IMR-90 (cell line): ENCODE data around the gene CMSS1. TPM values are rescaled to one million over a fixed set of nuclear protein-coding genes. Genes with fewer than 3 reads are reported as not detected.

Experiments used
- ATAC-seq: fragments of 200-7000 bp; cut with Tn5 transposase; 2 replicates; pipeline ENCODE4 v1.9.1; 2020; ENCODE audit warnings: low read depth, mild to moderate bottlenecking, moderate library complexity
- BruUV-seq: library from RNA; stranded (reverse); fragments of 400-500 nt; replicated peaks from 2 replicates; lab custom pipeline; 2021; lab: Mats Ljungman, UMichigan
- CTCF ChIA-PET: fragments of 300-600 bp; formaldehyde crosslinking; extraction: SDS; loops from one replicate; lab custom pipeline; 2021; ENCODE audit warnings: antibody characterized with exemption; lab: Yijun Ruan, JAX
- POLR2A ChIA-PET: fragments of 300-600 bp; sonication (Branson Sonifier 250); formaldehyde crosslinking; loops from one replicate; lab custom pipeline; 2022; ENCODE audit warnings: antibody characterized with exemption; ENCODE audit not compliant: unreplicated experiment; lab: Charles Lee
- DNase-seq: peaks from one replicate; pipeline ENCODE4 v3.0.0; 2013
- H2AFZ ChIP-seq: replicated peaks from 2 replicates; pipeline ENCODE3; 2013; ENCODE audit warnings: low read length, mild to moderate bottlenecking; ENCODE audit not compliant: poor library complexity
- H2AK5ac ChIP-seq: 2 replicates; pipeline ENCODE4 v1.6.1; 2013; ENCODE audit warnings: low read depth, low read length, inconsistent platforms
- H2AK9ac ChIP-seq: replicated peaks from 2 replicates; pipeline ENCODE3; 2013; ENCODE audit warnings: mild to moderate bottlenecking, low read depth, low read length, moderate library complexity; ENCODE audit not compliant: poor library complexity
- H2BK120ac ChIP-seq: 2 replicates; pipeline ENCODE4 v1.6.1; 2013; ENCODE audit warnings: low read depth, low read length, inconsistent platforms
- H2BK15ac ChIP-seq: 3 replicates; pipeline ENCODE4 v1.6.1; 2013; ENCODE audit warnings: low read depth, low read length, inconsistent platforms
- H2BK20ac ChIP-seq: 2 replicates; pipeline ENCODE4 v1.6.1; 2013; ENCODE audit warnings: low read depth, mild to moderate bottlenecking, inconsistent platforms, low read length, moderate library complexity
- H2BK5ac ChIP-seq: 2 replicates; pipeline ENCODE4 v1.6.1; 2013; ENCODE audit warnings: mild to moderate bottlenecking, low read depth, low read length, inconsistent platforms; ENCODE audit not compliant: poor library complexity, severe bottlenecking
- H3K14ac ChIP-seq: replicated peaks from 2 replicates; pipeline ENCODE4 v1.6.1; 2013; ENCODE audit warnings: low read depth, low read length, inconsistent platforms
- H3K18ac ChIP-seq: 2 replicates; pipeline ENCODE4 v1.6.1; 2013; ENCODE audit warnings: low read depth, low read length, control low read depth
- H3K23ac ChIP-seq: 2 replicates; pipeline ENCODE4 v1.6.1; 2013; ENCODE audit warnings: low read depth, low read length, inconsistent platforms
- H3K27ac ChIP-seq: 2 replicates; pipeline ENCODE4 v1.5.1; 2013; ENCODE audit warnings: mild to moderate bottlenecking, control low read depth, low read length; ENCODE audit not compliant: insufficient read depth
- H3K27me3 ChIP-seq: 2 replicates; pipeline ENCODE4 v1.6.1; 2013; ENCODE audit warnings: low read length; ENCODE audit not compliant: control insufficient read depth, insufficient read depth
- H3K36me3 ChIP-seq: 2 replicates; pipeline ENCODE4 v1.6.1; 2013; ENCODE audit warnings: low read length, mixed read lengths; ENCODE audit not compliant: control insufficient read depth, insufficient read depth
- H3K4ac ChIP-seq: 2 replicates; pipeline ENCODE4 v1.6.1; 2013; ENCODE audit warnings: low read depth, low read length, inconsistent platforms
- H3K4me1 ChIP-seq: 2 replicates; pipeline ENCODE4 v1.6.1; 2013; ENCODE audit warnings: low read length, mixed read lengths; ENCODE audit not compliant: control insufficient read depth, insufficient read depth
- H3K4me2 ChIP-seq: 2 replicates; pipeline ENCODE4 v1.6.1; 2013; ENCODE audit warnings: low read depth, mild to moderate bottlenecking, control low read depth, low read length, moderate library complexity
- H3K4me3 ChIP-seq: 2 replicates; pipeline ENCODE4 v1.5.1; 2013; ENCODE audit warnings: low read depth, mild to moderate bottlenecking, control low read depth, low read length, moderate library complexity; ENCODE audit not compliant: insufficient read depth
- H3K56ac ChIP-seq: 2 replicates; pipeline ENCODE4 v1.6.1; 2013; ENCODE audit warnings: low read length, inconsistent platforms; ENCODE audit not compliant: insufficient read depth; ENCODE audit errors: extremely low read depth
- H3K79me1 ChIP-seq, 2 experiments: 2 replicates each; pipeline ENCODE4 v1.6.1; 2013; ENCODE audit warnings: low read length in 2 of 2, inconsistent platforms in 1 of 2, low read depth in 1 of 2
- H3K9ac ChIP-seq: 2 replicates; pipeline ENCODE4 v1.6.1; 2013; ENCODE audit warnings: low read depth, low read length, control low read depth
- H3K9me1 ChIP-seq: 2 replicates; pipeline ENCODE4 v1.6.1; 2013; ENCODE audit warnings: low read length, inconsistent platforms; ENCODE audit not compliant: insufficient read depth
- H3K9me3 ChIP-seq: 2 replicates; pipeline ENCODE4 v1.6.1; 2013; ENCODE audit warnings: low read length; ENCODE audit not compliant: control insufficient read depth, insufficient read depth
- H4K20me1 ChIP-seq: 2 replicates; pipeline ENCODE4 v1.6.1; 2013; ENCODE audit warnings: low read length, inconsistent platforms; ENCODE audit not compliant: insufficient read depth
- H4K5ac ChIP-seq: 2 replicates; pipeline ENCODE4 v1.6.1; 2013; ENCODE audit warnings: mild to moderate bottlenecking, low read depth, low read length, control low read depth
- H4K8ac ChIP-seq, 2 experiments: 2 replicates each; pipeline ENCODE4 v1.6.1; 2013; ENCODE audit warnings: low read depth in 2 of 2, low read length in 2 of 2, control low read depth in 1 of 2, inconsistent platforms in 1 of 2
- H4K91ac ChIP-seq: 2 replicates; pipeline ENCODE4 v1.6.1; 2013; ENCODE audit warnings: low read depth, low read length, inconsistent platforms; ENCODE audit not compliant: insufficient read depth
- CEBPB ChIP-seq: IDR thresholded peaks from 2 replicates; pipeline ENCODE4 v1.6.1; 2012; ENCODE audit warnings: low read depth, low read length, improper control_type of control experiment
- MAFK ChIP-seq: IDR thresholded peaks from 2 replicates; pipeline ENCODE4 v1.6.1; 2012; ENCODE audit warnings: low read depth, low read length, improper control_type of control experiment
- MAZ ChIP-seq: IDR thresholded peaks from 2 replicates; pipeline ENCODE4 v1.6.1; 2012; ENCODE audit warnings: low read depth, mild to moderate bottlenecking, low read length, improper control_type of control experiment, moderate library complexity, borderline replicate concordance
- NFE2L2 ChIP-seq: fragments of 150-350 bp; IDR thresholded peaks from 2 replicates; pipeline ENCODE4 v1.6.1; 2016; ENCODE audit warnings: low read depth, mild to moderate bottlenecking, low read length
- SMC3 ChIP-seq: fragments of 150-350 bp; IDR thresholded peaks from 2 replicates; pipeline ENCODE4 v1.6.1; 2016; ENCODE audit warnings: low read depth, mild to moderate bottlenecking, antibody characterized with exemption, low read length, moderate library complexity
- USF2 ChIP-seq: fragments of 150-350 bp; IDR thresholded peaks from 2 replicates; pipeline ENCODE4 v1.6.1; 2017; ENCODE audit warnings: mild to moderate bottlenecking, antibody characterized with exemption, low read length, low read depth
- WGBS, 2 experiments: methylation state at CpG; one replicate each; pipeline versions ENCODE4 v1.1.5 to v1.1.7; 2013; ENCODE audit warnings: missing lambda C conversion rate in 2 of 2; ENCODE audit not compliant: insufficient read length in 1 of 2; ENCODE audit errors: extremely low coverage in 2 of 2; 5-methylcytosine and 5-hydroxymethylcytosine counted together
- dilution Hi-C: fragments of 300-500 bp; cut with HindIII; formaldehyde crosslinking; loops from one replicate; pipeline ENCODE4 v1.14.3; 2018; ENCODE audit warnings: low sequenced_read_pairs; ENCODE audit not compliant: unreplicated experiment
- in situ Hi-C: fragments of 300-500 bp; cut with MboI; formaldehyde crosslinking; loops from 3 replicates; pipeline ENCODE4 v1.14.3; 2019; ENCODE audit warnings: low sequenced_read_pairs, inconsistent platforms, mixed read lengths
- intact Hi-C: fragments of 100-400 bp; cut with micrococcal nuclease; formaldehyde crosslinking; loops from 2 replicates; pipeline ENCODE4 v1.10.0; 2022
- polyA plus RNA-seq, 3 experiments: library from polyadenylated mRNA; depleted of rRNA; stranded (reverse); fragments of >200 nt; gene quantifications; 2 replicates each; pipeline ENCODE4 v1.2.3, GENCODE V29; 2012; ENCODE audit warnings: low replicate concordance in 1 of 3
- total RNA-seq: library from RNA; depleted of rRNA; stranded (reverse); fragments of >200 nt; gene quantifications from 2 replicates; pipeline ENCODE4 v1.2.3, GENCODE V29; 2012

Gene CMSS1
- total and polyA plus RNA-seq, 2 of the 4 experiments (the other 2 are of a cell fraction), result 12.5 to 13.6 TPM

- H2BK15ac ChIP-seq, result no peak overlapping the region
- H3K23ac ChIP-seq, result no peak overlapping the region
- H3K79me1 ChIP-seq, result no peaks in the 10 kb centered on the region
- CTCF ChIA-PET, result interaction anchor here (0.6 kb wide), 1 partner anchor 269 kb away, joined by 3 read pairs; no protein-coding TSS in a partner anchor
- no peak overlapping the region for H4K91ac ChIP-seq
- dilution Hi-C loops (no loop called here), in situ Hi-C loops (no loop called here), intact Hi-C loops (no loop called here)
- H4K8ac ChIP-seq, result peak overlapping the region in 1 of 2 experiments; percentile 38; a peak in 2 of 4 replicates
- H3K14ac ChIP-seq, result no peak overlapping the region
- H2BK5ac ChIP-seq, result no peak overlapping the region
- H4K20me1 ChIP-seq, result no peaks in the 10 kb centered on the region
- 0 out of 2 replicates have a peak overlapping the region, but pooled peaks have one; percentile 32 for H4K5ac ChIP-seq
- ATAC-seq (no peak), DNase-seq (no peak)
- H3K9me3 ChIP-seq, result peaks cover 3% of the 10 kb centered on the region
- H3K9me1 ChIP-seq, result 0 out of 2 replicates have a peak, but pooled peaks cover 3% of the 10 kb centered on the region
- BruUV-seq, result no TSS peak
- H3K9ac ChIP-seq, result no peak overlapping the region
- no peak overlapping the region for H3K18ac ChIP-seq
- H3K4ac ChIP-seq, result no peak overlapping the region
- no peak overlapping the region for H2AK9ac ChIP-seq
- H2BK120ac ChIP-seq, result 0 out of 2 replicates have a peak overlapping the region, but pooled peaks have one; percentile 25
- no peak overlapping the region for H2AK5ac ChIP-seq
- peaks cover 4% of the 10 kb centered on the region; the same call in 1 of the 2 replicates for H3K4me1 ChIP-seq
- POLR2A ChIA-PET, result no interaction called here
- no peak overlapping the region for H2BK20ac ChIP-seq
- no peak for TF ChIP-seq USF2
- TF ChIP-seq MAZ, result no peak
- no peak for TF ChIP-seq NFE2L2
- TF ChIP-seq CEBPB, result peak; percentile 87
- TF ChIP-seq SMC3, result no peak
- TF ChIP-seq MAFK, result no peak
- no CpG with 5 or more reads among the region's 1 CpG for WGBS, 2 experiments
- H3K27me3 ChIP-seq, result no peaks in the 10 kb centered on the region
- H3K4me2 ChIP-seq, result no peak overlapping the region
- no peak overlapping the region for H3K27ac ChIP-seq
- no peak overlapping the region for H3K56ac ChIP-seq
- H3K36me3 ChIP-seq, result no peaks in the 10 kb centered on the region
- H2AFZ ChIP-seq, result no peak overlapping the region
- H3K4me3 ChIP-seq, result no peak overlapping the region
Measured at GRCh38 chr3:100150473-100150872, 332.8 kb downstream of the CMSS1 start.
